ENCODE results near the gene AATF. TPM values are rescaled to one million over a fixed set of nuclear protein-coding genes. Genes with fewer than 3 reads are reported as not detected.

Gene AATF
- total RNA-seq, 1 experiment from 2014 or later, result 61.0 TPM

- TF ChIP-seq, protein P1, sequence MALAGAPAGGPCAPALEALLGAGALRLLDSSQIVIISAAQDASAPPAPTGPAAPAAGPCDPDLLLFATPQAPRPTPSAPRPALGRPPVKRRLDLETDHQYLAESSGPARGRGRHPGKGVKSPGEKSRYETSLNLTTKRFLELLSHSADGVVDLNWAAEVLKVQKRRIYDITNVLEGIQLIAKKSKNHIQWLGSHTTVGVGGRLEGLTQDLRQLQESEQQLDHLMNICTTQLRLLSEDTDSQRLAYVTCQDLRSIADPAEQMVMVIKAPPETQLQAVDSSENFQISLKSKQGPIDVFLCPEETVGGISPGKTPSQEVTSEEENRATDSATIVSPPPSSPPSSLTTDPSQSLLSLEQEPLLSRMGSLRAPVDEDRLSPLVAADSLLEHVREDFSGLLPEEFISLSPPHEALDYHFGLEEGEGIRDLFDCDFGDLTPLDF (CRISPR knock-in tag; IDR thresholded peaks at IDR 0.05), result no peak
- TF ChIP-seq PRDM15 (CRISPR knock-in tag; IDR thresholded peaks at IDR 0.05) (no peak), NR1H2 (CRISPR knock-in tag; IDR thresholded peaks at IDR 0.05) (no peak)
- TF ChIP-seq, protein P2, sequence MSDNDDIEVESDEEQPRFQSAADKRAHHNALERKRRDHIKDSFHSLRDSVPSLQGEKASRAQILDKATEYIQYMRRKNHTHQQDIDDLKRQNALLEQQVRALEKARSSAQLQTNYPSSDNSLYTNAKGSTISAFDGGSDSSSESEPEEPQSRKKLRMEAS (CRISPR knock-in tag; IDR thresholded peaks at IDR 0.05), result no peak
Observed at GRCh38 chr17:37084372-37084771, 135.6 kb downstream of the AATF start (continued).

DNA sequence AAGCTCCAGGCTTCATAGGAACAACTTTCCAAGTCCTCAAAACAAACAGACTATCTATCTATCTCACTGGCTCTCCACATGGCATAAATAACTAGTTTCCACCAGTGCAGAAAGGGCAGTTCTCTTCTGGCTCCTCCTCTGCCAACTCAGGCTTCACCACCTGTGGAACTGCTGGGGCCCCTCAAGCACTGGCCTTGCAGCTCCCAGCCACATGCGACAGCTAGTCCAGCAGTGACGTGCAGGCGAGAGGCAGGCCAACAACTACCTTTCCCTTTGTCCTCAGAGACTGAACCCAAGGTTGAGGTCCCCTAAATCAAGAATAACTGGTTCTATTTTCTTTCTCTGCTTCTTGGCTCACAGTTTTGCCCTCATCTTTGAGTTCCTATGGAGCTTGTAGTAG is 137.6 kb downstream of the AATF start:
- ATAC-seq, result no peak
- Mint-ChIP-seq H3K9me3 (no peaks in the 10 kb centered on the region), H3K4me3 (no peak overlapping the region), H3K36me3 (peaks cover 45% of the 10 kb centered on the region), H3K27me3 (ENCODE audit: low read depth) (no peaks in the 10 kb centered on the region), H3K4me1 (peaks cover 50% of the 10 kb centered on the region), H3K27ac (no peak overlapping the region)
- ChIA-PET CTCF (no interaction called here), POLR2A (no interaction called here)
- TF ChIP-seq MYBL2 (CRISPR knock-in tag; IDR thresholded peaks at IDR 0.05) (no peak), ATF1 (CRISPR knock-in tag; IDR thresholded peaks at IDR 0.05) (no peak), SOX15 (CRISPR knock-in tag; IDR thresholded peaks at IDR 0.05) (no peak), IRF2 (CRISPR knock-in tag; IDR thresholded peaks at IDR 0.05; ENCODE audit: borderline replicate concordance, low read depth) (no peak), ZNF138 (CRISPR knock-in tag; conservative IDR thresholded peaks at IDR 0.05) (no peak)
- TF ChIP-seq, protein P3, sequence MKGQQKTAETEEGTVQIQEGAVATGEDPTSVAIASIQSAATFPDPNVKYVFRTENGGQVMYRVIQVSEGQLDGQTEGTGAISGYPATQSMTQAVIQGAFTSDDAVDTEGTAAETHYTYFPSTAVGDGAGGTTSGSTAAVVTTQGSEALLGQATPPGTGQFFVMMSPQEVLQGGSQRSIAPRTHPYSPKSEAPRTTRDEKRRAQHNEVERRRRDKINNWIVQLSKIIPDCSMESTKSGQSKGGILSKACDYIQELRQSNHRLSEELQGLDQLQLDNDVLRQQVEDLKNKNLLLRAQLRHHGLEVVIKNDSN (CRISPR knock-in tag; IDR thresholded peaks at IDR 0.05), result no peak
- no peak for DNase-seq (ENCODE audit: low spot score)

DNA sequence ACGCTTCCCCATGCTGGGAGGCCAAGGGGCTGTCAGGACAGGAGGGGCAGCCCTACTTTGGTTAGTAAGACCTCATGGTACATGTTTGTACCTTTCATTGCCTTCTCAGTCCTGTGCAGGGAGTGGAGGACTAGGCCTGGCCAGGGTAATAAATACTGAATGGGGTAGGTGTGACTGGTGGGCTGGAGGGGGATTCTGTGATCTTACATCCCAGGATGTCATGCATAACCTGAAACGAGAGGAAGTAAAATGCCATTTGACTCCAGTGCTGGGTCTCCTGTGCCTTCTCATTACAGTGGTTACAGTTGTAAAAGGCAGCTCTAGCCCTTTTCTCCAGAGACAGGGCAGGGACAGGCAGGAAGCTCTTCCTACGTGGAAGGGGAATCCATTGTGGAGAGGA is 138.2 kb downstream of the AATF start:
- CTCF ChIA-PET, result no interaction called here
- H3K9me3 Mint-ChIP-seq, result no peaks in the 10 kb centered on the region
- peaks cover 44% of the 10 kb centered on the region for H3K4me1 Mint-ChIP-seq
- no peak overlapping the region for H3K4me3 Mint-ChIP-seq
- H3K27me3 Mint-ChIP-seq (ENCODE audit: low read depth), result no peaks in the 10 kb centered on the region
- TF ChIP-seq PRRX2 (CRISPR knock-in tag; IDR thresholded peaks at IDR 0.05) (no peak), RELA (CRISPR knock-in tag; IDR thresholded peaks at IDR 0.05; ENCODE audit: borderline replicate concordance) (no peak), ZNF219 (CRISPR knock-in tag; IDR thresholded peaks at IDR 0.05; ENCODE audit: borderline replicate concordance) (no peak), ZNF423 (CRISPR knock-in tag; IDR thresholded peaks at IDR 0.05) (no peak), GRHL2 (CRISPR knock-in tag; IDR thresholded peaks at IDR 0.05; ENCODE audit: insufficient replicate concordance, severe bottlenecking) (no peak), NR2C2 (CRISPR knock-in tag; IDR thresholded peaks at IDR 0.05) (no peak)
- TF ChIP-seq, protein P4, sequence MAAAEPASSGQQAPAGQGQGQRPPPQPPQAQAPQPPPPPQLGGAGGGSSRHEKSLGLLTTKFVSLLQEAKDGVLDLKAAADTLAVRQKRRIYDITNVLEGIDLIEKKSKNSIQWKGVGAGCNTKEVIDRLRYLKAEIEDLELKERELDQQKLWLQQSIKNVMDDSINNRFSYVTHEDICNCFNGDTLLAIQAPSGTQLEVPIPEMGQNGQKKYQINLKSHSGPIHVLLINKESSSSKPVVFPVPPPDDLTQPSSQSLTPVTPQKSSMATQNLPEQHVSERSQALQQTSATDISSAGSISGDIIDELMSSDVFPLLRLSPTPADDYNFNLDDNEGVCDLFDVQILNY (CRISPR knock-in tag; IDR thresholded peaks at IDR 0.05), result no peak
- peaks cover 45% of the 10 kb centered on the region for H3K36me3 Mint-ChIP-seq
- peak overlapping the region; percentile 1; the same call in 1 of the 2 replicates for H3K27ac Mint-ChIP-seq
- POLR2A ChIA-PET, result no interaction called here
- DNase-seq (ENCODE audit: low spot score), result no peak
- no peak for ATAC-seq

Data from WTC11 (cell line).